HG02884 (cell line): Measurements from ENCODE around the gene MTHFD1.
A peak's percentile ranks its signal among the peaks of the same experiment; 100 is the strongest.
"Not testable (repeated sequence)": the region's sequence is repeated elsewhere in the genome, so short reads cannot be mapped to it uniquely, and the experiment has no call there.

ENCODE experiments used
- ATAC-seq: cut with Tn5 transposase; IDR thresholded peaks from one replicate; pipeline ENCODE4 v1.9.1; 2021; ENCODE audit warnings: mild to moderate bottlenecking, moderate library complexity; ENCODE audit not compliant: unreplicated experiment

The MTHFD1 gene

GRCh38 chr14:64387782-64388532 lies at the start of gene MTHFD1:
TSS of gene MTHFD1 (plus strand) at chr14:64388353. CDS start at chr14:64388428, 75 bp downstream.
- peak; percentile 86 for ATAC-seq

GRCh38 chr14:64338616-64339316 lies 49.4 kb upstream of the MTHFD1 start:
- ATAC-seq, result peak; percentile 80

- ATAC-seq, result no peak
Measured at GRCh38 chr14:64340560-64341196, 47.5 kb upstream of the MTHFD1 start.

GRCh38 chr14:64347748-64348147 lies 40.4 kb upstream of the MTHFD1 start:
- ATAC-seq, result no peak

DNA sequence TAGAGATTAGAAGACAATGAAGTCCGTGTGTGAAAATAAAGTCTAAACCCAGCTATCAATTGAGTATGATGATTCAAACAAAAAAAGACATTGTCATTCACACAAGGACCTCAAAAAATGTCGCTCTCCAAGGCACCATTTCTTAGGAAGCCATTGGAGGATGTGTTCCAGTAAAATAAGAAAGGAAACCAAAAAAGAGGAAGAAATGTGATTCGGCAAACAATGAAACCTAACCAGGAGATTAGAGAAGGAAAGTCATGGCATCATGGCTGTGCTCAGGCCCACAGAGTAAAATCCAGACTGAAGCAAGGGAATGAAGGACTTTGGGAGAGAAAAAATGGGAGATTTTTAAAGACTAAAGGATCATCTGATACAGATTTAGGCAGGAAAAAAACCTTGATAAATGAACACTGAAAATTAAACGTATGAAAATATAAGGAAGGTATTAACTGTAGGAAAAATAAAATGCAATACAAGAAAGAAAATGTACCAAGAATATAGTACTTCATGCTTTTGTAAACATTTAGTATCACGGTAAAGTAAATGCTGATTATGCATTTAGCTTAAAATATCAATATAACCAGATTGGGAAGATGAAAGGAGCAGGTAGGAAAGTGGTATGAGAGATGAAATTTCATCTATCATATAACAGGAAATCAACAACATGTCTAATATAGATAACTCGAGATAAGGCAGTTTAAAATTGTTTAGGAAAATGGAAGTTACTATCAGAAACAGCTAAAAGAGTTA lies 38.2 kb upstream of the MTHFD1 start:
- no peak for ATAC-seq

DNA sequence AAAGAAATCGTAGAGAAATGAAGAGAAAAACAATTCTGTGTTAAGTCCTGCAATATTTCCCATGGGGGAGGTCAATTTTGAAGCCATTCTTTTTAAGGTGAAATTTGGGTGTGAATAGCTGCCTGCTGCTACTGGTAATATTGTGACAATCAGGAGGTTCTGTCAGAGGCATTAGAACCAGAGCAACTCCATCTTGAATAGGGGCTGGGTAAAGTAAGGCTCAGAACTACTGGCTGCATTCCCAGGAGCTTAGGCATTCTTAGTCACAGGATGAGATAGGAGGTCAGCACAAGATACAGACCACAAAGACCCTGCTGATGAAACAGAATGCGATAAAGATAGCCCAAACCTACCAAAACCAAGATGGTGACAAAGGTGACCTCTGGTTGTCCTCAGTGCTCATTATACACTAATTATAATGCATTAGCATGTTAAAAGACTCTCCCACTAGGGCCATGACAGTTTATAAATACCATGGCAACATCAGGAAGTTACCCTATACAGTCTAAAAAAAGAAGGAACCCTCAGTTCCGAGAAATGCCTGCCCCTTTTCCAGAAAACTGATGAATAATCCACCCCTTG lies 24.8 kb upstream of the MTHFD1 start:
- no peak for ATAC-seq

GRCh38 chr14:64364907-64365306 lies 23.2 kb upstream of the MTHFD1 start:
- ATAC-seq, result no peak

DNA sequence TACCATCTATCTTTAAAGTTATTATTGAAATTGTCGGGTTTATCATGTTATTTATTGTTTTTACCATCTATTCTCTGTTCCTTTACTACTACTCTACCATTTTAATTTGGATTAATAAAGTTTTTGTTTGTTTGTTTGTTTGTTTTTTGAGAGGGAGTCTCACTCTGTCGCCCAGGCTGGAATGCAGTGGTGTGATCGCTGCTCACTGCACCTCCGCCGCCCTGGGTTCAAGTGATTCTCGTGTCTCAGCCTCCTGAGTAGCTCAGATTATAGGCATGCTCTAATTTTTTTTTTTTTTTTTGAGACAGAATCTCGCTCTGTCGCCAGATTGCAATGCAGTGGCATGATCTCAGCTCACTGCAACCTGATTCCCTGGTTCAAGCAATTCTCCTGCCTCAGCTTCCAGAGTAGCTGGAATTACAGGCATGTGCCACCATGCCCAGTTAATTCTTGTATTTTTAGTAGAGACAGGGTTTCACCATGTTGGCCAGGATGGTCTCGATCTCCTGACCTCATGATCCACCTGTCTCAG lies 22.7 kb upstream of the MTHFD1 start:
- ATAC-seq, result not testable (repeated sequence)

- ATAC-seq, result no peak
Measured at GRCh38 chr14:64369201-64369600, 19.0 kb upstream of the MTHFD1 start.

GRCh38 chr14:64387232-64387781 lies 846 bp upstream of the MTHFD1 start:
- ATAC-seq, result no peak

DNA sequence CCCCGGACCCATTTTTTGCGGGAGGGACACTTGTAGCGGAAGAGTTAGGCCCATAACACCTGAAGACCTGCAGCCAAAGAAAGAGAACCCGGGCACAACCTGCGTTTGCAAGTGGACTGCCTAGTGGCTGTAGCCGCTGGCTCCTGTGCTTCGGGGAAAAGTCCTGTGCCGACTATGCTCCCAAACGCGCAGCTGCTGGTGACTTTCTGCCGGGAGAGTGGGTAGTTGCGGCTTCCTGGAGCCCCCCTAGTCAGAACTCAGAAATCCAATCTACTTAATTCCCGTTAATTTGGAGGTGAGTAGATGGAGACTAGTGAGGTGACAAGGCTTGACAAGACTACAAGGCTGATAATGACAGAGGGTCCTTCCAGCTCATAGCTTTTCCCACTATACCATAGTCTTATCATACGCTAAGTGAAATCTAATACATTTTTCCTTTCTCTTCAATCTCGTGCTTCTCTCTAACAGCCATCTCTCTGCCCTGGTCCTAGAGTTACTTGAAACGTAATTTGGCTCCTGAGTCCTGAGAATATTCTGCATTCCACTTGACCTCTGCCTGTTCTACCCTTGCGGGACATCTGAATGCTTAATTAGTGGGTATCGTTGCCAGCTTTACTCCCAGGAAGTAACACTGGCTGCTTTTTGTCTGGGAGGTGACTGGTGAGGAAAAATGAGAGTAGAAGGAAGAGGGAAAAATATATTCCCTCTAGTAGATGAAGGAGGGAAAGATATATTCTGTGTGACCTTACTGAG lies 556 bp downstream of the MTHFD1 start:
- ATAC-seq, result no peak

- no peak for ATAC-seq
Measured at GRCh38 chr14:64391113-64391725, 3.1 kb downstream of the MTHFD1 start.

GRCh38 chr14:64391986-64392385 lies 3.8 kb downstream of the MTHFD1 start:
- ATAC-seq, result no peak

- ATAC-seq, result not testable (repeated sequence)
Measured at GRCh38 chr14:64393189-64393726, 5.1 kb downstream of the MTHFD1 start.

- no peak for ATAC-seq
Measured at GRCh38 chr14:64394423-64394822, 6.3 kb downstream of the MTHFD1 start.

- no peak for ATAC-seq
Measured at GRCh38 chr14:64394977-64395633, 7.0 kb downstream of the MTHFD1 start.

DNA sequence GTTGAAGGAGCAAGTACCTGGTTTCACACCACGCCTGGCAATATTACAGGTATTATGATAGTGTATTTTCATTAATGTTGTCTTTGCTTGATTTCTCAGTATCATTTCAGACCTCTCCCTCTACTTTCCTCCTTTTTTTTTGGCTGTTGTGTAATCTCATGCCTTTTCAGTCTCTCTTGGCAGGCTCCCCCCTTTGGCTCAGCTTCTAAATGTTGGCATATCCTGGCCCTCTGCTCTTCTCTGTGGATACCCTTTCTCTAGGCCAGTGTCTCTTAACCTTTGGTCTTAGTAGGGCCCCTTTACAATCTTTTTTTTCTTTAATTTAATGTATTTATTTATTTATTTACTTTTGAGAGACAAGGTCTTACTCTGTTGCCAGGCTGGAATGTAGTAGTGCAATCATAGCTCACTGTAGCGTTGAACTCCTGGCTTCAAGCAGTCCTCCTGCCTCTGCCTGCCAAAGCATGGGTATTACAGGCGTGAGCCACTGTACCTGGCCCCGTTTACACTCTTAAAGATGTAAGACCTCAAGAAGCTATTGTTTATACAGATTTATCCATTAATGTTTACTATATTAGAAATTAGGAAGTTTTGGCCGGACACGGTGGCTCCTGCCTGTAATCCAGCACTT lies 12.8 kb downstream of the MTHFD1 start:
- ATAC-seq, result no peak

GRCh38 chr14:64401949-64402348 lies 13.8 kb downstream of the MTHFD1 start:
- no peak for ATAC-seq
